ENCODE results near the gene PLEKHM3. TPM values are rescaled to one million over a fixed set of nuclear protein-coding genes. Genes with fewer than 3 reads are reported as not detected.

The PLEKHM3 gene
- total RNA-seq, 1 experiment from 2014 or later, result 6.5 TPM

GRCh38 chr2:208065476-208065875 lies 40.1 kb upstream of the PLEKHM3 start:
- Histone ChIP-seq H3K4me3 (ENCODE audit: low read depth, low read length, poor library complexity, severe bottlenecking) (no peak overlapping the region), H3K9me3 (ENCODE audit: low read depth, low read length, poor library complexity, severe bottlenecking) (no peaks in the 10 kb centered on the region), H3K36me3 (ENCODE audit: insufficient read depth, low read length, poor library complexity, severe bottlenecking) (no peaks in the 10 kb centered on the region), H3K27me3 (replicated peaks; ENCODE audit: insufficient read depth, low read depth, low read length, poor library complexity) (no peaks in the 10 kb centered on the region), H3K27ac (ENCODE audit: low read depth, low read length, poor library complexity, severe bottlenecking) (no peak overlapping the region), H3K4me1 (ENCODE audit: insufficient read depth, low read length, poor library complexity, severe bottlenecking) (no peaks in the 10 kb centered on the region)
- ChIA-PET CTCF (interaction anchor here (0.5 kb wide), 1 partner anchor 38 kb away, joined by 7 read pairs; no protein-coding TSS in a partner anchor), POLR2A (ENCODE audit: low non-redundant PET) (interaction anchor here (0.6 kb wide), 1 partner anchor 1296 kb away, joined by 5 read pairs; no protein-coding TSS in a partner anchor)
- no TSS peak for BruUV-seq (replicated peaks)
- no peak for TF ChIP-seq CTCF (conservative IDR thresholded peaks at IDR 0.05; ENCODE audit: low read depth, low read length)
- no peak for TF ChIP-seq EZH2 (IDR thresholded peaks at IDR 0.05; ENCODE audit: borderline replicate concordance, low read depth, low read length, poor library complexity, severe bottlenecking)
- DNase-seq (ENCODE audit: low spot score), result no peak
- intact Hi-C loops (cut with micrococcal nuclease; ENCODE audit: unreplicated experiment), result no loop called here

- DNase-seq (ENCODE audit: low spot score), result no peak
- H3K27me3 ChIP-seq (replicated peaks; ENCODE audit: insufficient read depth, low read depth, low read length, poor library complexity), result no peaks in the 10 kb centered on the region
- no peak overlapping the region for H3K27ac ChIP-seq (ENCODE audit: low read depth, low read length, poor library complexity, severe bottlenecking)
- BruUV-seq (replicated peaks), result no TSS peak
- CTCF ChIA-PET, result no interaction called here
- H3K4me3 ChIP-seq (ENCODE audit: low read depth, low read length, poor library complexity, severe bottlenecking), result no peak overlapping the region
- no peak for TF ChIP-seq EZH2 (IDR thresholded peaks at IDR 0.05; ENCODE audit: borderline replicate concordance, low read depth, low read length, poor library complexity, severe bottlenecking)
- no peak for TF ChIP-seq CTCF (conservative IDR thresholded peaks at IDR 0.05; ENCODE audit: low read depth, low read length)
- intact Hi-C loops (cut with micrococcal nuclease; ENCODE audit: unreplicated experiment), result no loop called here
- POLR2A ChIA-PET (ENCODE audit: low non-redundant PET), result interaction anchor here (0.6 kb wide), 1 partner anchor 1295 kb away, joined by 5 read pairs; no protein-coding TSS in a partner anchor
- no peaks in the 10 kb centered on the region for H3K4me1 ChIP-seq (ENCODE audit: insufficient read depth, low read length, poor library complexity, severe bottlenecking)
- H3K36me3 ChIP-seq (ENCODE audit: insufficient read depth, low read length, poor library complexity, severe bottlenecking), result no peaks in the 10 kb centered on the region
- no peaks in the 10 kb centered on the region for H3K9me3 ChIP-seq (ENCODE audit: low read depth, low read length, poor library complexity, severe bottlenecking)
These were observed 39.1 kb upstream of the PLEKHM3 start for GRCh38 chr2:208064220-208064961.

GRCh38 chr2:208062961-208063360 lies 37.6 kb upstream of the PLEKHM3 start:
- Histone ChIP-seq H3K27me3 (replicated peaks; ENCODE audit: insufficient read depth, low read depth, low read length, poor library complexity) (no peaks in the 10 kb centered on the region), H3K27ac (ENCODE audit: low read depth, low read length, poor library complexity, severe bottlenecking) (no peak overlapping the region), H3K36me3 (ENCODE audit: insufficient read depth, low read length, poor library complexity, severe bottlenecking) (no peaks in the 10 kb centered on the region), H3K4me3 (ENCODE audit: low read depth, low read length, poor library complexity, severe bottlenecking) (no peak overlapping the region), H3K9me3 (ENCODE audit: low read depth, low read length, poor library complexity, severe bottlenecking) (no peaks in the 10 kb centered on the region), H3K4me1 (ENCODE audit: insufficient read depth, low read length, poor library complexity, severe bottlenecking) (no peaks in the 10 kb centered on the region)
- BruUV-seq (replicated peaks), result no TSS peak
- no peak for DNase-seq (ENCODE audit: low spot score)
- POLR2A ChIA-PET (ENCODE audit: low non-redundant PET), result no interaction called here
- TF ChIP-seq CTCF (conservative IDR thresholded peaks at IDR 0.05; ENCODE audit: low read depth, low read length) (no peak), EZH2 (IDR thresholded peaks at IDR 0.05; ENCODE audit: borderline replicate concordance, low read depth, low read length, poor library complexity, severe bottlenecking) (no peak)
- intact Hi-C loops (cut with micrococcal nuclease; ENCODE audit: unreplicated experiment), result no loop called here
- CTCF ChIA-PET, result no interaction called here

All from A673 (cell line).